DMS79 treated with DMSO at 0.1 percent for 48 hours (cell line): ENCODE measurements around the gene ZNF609.

ENCODE experiments used
- DNase-seq: peaks from one replicate; lab custom pipeline; 2025; lab: John Stamatoyannopoulos, UW

ZNF609 gene

GRCh38 chr15:64535460-64536243, 75.3 kb downstream of the ZNF609 start:
- no peak for DNase-seq

- no peak for DNase-seq
Measured at GRCh38 chr15:64536244-64536836, 76.0 kb downstream of the ZNF609 start.

- DNase-seq, result no peak
Measured at GRCh38 chr15:64542091-64542490, 81.7 kb downstream of the ZNF609 start.

GRCh38 chr15:64544450-64544849, 84.1 kb downstream of the ZNF609 start:
- no peak for DNase-seq

- no peak for DNase-seq
Measured at GRCh38 chr15:64547275-64547674, 86.9 kb downstream of the ZNF609 start.

- no peak for DNase-seq
Measured at GRCh38 chr15:64548235-64548634, 87.9 kb downstream of the ZNF609 start.

GRCh38 chr15:64549860-64550259, 89.5 kb downstream of the ZNF609 start:
- DNase-seq, result no peak

GRCh38 chr15:64552281-64552948, 92.0 kb downstream of the ZNF609 start:
- DNase-seq, result no peak

- DNase-seq, result no peak
Measured at GRCh38 chr15:64558460-64559179, 98.2 kb downstream of the ZNF609 start.

GRCh38 chr15:64559243-64559642, 98.9 kb downstream of the ZNF609 start:
- no peak for DNase-seq

- DNase-seq, result no peak
Measured at GRCh38 chr15:64560501-64560900, 100.1 kb downstream of the ZNF609 start.

GRCh38 chr15:64560998-64561397, 100.6 kb downstream of the ZNF609 start:
- DNase-seq, result no peak

- no peak for DNase-seq
Measured at GRCh38 chr15:64562003-64562640, 101.7 kb downstream of the ZNF609 start.

- no peak for DNase-seq
Measured at GRCh38 chr15:64566102-64566501, 105.7 kb downstream of the ZNF609 start.

GRCh38 chr15:64566629-64567427, 106.5 kb downstream of the ZNF609 start:
- peak; percentile 14 for DNase-seq

GRCh38 chr15:64568765-64569164, 108.4 kb downstream of the ZNF609 start:
- DNase-seq, result no peak

- no peak for DNase-seq
Measured at GRCh38 chr15:64571857-64572291, 111.5 kb downstream of the ZNF609 start.

GRCh38 chr15:64572856-64573255, 112.5 kb downstream of the ZNF609 start:
- DNase-seq, result no peak

GRCh38 chr15:64574301-64575017, 114.1 kb downstream of the ZNF609 start:
- DNase-seq, result no peak

GRCh38 chr15:64580696-64581407, 120.5 kb downstream of the ZNF609 start:
- no peak for DNase-seq
